Activated CD4-positive, alpha-beta T cell treated with anti-CD3 and anti-CD28 coated beads, Interleukin-2, amount 50 U/mL, for 4 hours (primary cell): Measurements from ENCODE around the gene RASL10B.
"Not testable (repeated sequence)": the region's sequence is repeated elsewhere in the genome, so short reads cannot be mapped to it uniquely, and the experiment has no call there.

Experiments used
- DNase-seq, 2 experiments: peaks; one replicate each; pipeline ENCODE4 v3.0.0-alpha.2; 2020

RASL10B gene

GRCh38 chr17:35731239-35731916 lies at the start of gene RASL10B:
TSS of gene RASL10B (plus strand) at chr17:35731639. CDS start at chr17:35735185, 3,546 bp downstream.
- peak; percentile 47 to 57 for DNase-seq

GRCh38 chr17:35683591-35683990 lies 47.8 kb upstream of the RASL10B start:
- no peak for DNase-seq

DNA sequence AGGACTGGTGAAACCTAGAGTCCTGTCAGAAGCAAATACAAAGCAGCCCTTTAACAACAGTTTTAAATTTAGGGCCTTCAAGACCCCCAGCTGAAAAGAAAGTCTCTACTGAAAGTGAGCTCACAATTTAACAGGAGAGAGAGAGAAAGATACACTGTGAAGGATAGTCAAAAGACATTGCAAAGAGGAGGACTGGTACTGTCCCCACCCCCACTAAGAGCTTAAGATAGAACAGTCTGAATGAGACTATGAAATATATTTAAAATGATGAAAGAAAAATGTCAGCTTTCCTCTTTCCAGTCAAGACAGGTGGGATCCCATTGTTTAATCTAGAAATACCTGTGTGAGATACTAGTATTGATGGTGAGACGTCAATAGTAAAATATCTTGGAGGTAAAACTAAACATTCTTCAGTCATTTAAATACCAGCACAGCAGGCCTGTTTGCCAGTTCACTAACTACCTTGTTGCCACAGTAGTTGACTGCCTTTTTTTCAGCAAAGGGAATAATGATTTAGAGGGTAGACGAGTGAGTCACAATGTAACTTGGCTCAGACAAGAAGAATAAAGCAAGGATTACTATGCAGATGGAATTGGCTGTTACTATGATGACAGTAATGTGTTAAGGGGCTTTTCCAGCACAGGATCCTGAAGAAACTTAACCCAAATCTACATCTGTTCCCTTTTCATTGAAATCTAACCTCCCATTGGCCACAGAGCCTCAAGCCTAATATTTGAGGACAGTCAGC lies 47.2 kb upstream of the RASL10B start:
- no peak for DNase-seq

DNA sequence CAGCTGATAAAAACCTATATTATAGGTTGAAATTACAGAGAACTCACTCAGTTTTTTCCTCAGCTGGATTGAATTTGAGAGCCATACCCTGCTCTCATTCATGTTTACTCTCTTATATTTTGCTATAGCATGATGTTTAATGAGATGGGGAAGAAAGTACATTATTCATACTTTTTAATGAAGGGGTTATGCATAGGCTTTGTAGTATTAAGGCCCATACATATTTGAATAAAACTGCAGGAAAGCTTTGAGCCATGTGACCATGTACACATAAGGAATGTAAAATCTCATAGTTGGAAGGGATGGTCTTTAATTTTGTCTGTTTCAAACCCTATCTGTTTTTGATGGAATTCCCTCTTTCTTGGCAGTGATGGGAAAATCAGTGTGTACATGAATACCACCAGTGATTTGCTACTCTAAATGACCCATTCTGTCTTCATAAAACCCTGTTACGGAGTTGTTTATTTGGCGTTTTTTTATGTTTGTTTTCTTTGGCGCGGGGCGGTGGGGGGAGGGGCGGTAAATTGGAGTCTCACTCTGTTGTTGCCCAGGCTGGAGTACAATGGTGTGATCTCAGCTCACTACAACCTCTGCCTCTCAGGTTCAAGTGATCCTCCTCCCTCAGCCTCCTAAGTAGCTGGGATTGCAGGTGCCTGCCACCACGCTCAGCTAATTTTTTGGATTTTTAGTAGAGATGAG lies 38.8 kb upstream of the RASL10B start:
- no peak for DNase-seq

DNA sequence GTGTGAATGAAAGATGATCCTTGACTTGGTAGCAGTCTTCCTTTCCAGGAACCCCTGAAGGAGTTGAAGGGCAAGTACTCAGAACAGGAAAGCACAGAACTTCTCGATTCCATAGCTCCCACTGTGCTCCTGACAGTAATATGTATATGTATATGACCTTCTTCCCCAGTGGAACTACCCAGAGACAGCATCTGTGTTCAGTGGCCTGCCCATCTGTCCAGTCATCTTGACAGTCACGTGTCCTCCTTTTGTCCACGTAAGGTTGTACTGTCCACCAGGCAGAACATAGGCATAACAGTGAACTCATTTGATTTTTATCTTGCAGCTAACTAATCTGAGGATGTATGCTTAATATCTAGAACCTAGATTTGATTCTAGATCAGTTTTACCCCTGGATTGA lies 37.8 kb upstream of the RASL10B start:
- no peak for DNase-seq

DNA sequence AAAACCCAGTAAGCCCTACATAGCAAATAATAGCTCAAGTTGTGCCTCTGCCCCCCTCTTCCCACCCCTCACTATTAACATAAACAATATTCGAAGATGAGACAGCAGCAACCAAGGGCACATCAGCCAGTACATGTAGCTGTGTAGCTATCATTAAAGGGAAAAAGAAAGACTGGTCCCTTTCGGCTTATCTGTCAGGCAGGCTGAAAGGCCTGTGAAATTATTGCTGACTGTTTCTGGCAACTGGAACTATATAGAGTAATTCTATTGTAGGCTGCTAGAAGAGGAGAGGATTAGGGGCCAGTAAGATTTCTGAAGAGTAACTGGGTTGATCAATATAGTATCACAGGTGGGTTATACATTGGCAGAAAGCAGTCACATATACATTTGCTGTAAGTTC lies 36.5 kb upstream of the RASL10B start:
- no peak for DNase-seq

DNA sequence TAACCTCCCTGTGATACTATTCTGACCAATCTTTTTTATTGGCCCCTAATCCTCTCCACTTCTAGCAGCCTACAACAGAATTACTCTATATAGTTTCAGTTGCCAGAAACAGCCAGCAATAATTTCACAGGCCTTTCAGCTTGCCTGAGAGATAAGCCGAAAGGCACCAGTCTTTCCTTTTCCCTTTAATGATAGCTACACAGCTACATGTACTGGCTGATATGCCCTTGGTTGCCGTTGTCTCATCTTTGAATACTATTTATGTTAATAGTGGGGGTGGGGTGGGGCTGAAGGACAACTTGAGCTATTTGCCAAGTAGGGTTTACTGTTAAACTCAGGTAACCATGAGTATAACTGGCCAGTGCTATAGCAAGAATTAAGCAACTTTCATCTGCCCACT lies 35.8 kb upstream of the RASL10B start:
- no peak for DNase-seq

GRCh38 chr17:35698800-35699199 lies 32.6 kb upstream of the RASL10B start:
- no peak for DNase-seq

GRCh38 chr17:35700150-35700549 lies 31.3 kb upstream of the RASL10B start:
- DNase-seq, result no peak

DNA sequence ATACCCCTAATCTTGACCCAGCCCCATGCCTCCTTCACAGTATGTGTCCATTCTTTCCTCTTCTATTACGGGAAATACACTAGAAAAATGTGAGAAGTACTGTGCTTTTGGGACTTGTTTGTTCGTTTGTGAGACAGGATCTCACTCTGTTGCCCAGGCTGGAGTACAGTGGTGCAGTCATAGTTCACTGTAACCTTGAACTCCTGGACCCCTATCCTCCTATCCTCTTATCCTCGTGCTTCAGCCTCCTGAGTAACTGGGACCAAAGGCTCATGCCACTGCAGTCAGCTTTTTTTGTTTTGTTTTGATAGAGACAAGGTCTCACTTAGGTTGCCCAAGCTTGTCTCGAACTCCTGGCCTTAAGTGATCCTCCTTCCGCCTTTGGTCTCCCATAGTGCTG lies 29.9 kb upstream of the RASL10B start:
- no peak for DNase-seq

DNA sequence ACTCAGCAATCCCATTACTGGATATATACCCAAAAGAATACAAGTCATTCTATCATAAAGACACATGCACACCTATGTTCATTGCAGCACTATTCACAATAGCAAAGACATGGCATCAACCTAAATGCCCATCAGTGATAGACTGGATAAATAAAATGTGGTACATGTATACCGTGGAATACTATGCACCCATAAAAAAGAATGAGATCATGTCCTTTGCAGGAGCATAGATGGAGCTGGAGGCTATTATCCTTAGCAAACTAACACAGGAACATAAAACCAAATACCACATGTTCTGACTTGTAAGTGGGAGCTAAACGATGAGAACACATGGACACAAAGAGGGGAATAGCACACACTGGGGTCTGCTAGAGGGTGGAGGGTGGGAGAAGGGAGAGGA lies 28.1 kb upstream of the RASL10B start:
- DNase-seq, result not testable (repeated sequence)

DNA sequence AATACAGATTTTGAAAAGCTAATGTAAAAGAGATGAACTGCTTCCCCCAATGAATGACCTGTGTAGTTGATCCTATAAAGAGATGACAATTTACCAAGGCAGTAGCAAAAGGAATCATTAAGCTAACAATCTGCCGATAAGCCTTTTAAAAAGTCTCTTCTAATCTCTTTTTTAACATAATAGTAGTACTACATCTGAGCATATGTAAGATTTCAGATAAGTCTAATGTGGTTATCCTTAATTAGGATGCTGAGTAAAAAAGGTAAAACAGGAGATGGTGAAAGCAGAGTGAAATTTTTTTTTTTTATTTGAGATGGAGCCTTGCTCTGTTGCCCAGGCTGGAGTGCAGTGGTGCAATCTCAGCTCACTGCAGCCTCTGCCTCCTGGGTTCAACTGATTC lies 26.2 kb upstream of the RASL10B start:
- DNase-seq, result no peak

DNA sequence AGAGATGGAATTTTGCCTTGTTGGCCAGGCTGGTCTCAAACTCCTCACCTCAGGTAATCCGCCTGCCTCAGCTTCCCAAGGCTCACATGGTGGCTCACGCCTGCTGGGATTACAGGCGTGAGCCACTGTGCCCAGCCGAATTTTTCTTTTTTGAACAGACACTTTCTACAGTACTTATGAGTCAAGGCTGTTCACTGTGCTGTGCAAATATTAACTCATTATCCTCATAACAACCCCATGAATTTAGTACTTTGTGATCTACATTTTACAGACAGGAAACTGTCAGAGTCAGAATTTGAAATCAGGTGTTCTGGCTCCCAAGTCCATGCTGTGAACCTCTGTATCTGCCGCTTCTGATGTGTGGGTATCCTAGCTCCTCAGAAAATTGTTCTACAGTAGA lies 25.7 kb upstream of the RASL10B start:
- no peak for DNase-seq

DNA sequence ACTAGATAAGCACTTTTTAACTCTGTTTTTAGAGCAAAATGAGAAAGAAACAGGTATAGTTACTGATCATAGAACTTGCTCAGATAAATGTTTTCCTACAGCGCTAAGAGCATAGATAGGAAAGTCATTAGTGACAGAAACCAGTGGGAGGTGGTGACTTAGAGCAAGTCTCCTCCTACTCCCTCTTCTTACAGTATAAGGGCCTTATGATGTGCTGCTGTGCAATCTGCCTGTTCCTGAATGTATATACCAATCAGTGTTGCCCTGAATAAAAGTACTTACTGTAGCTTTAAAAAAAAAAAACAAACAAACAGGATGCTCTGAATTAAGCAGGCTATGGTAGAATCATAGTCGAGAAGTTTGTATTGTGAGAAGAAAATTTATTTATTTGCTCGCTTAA lies 23.3 kb upstream of the RASL10B start:
- DNase-seq, result no peak

DNA sequence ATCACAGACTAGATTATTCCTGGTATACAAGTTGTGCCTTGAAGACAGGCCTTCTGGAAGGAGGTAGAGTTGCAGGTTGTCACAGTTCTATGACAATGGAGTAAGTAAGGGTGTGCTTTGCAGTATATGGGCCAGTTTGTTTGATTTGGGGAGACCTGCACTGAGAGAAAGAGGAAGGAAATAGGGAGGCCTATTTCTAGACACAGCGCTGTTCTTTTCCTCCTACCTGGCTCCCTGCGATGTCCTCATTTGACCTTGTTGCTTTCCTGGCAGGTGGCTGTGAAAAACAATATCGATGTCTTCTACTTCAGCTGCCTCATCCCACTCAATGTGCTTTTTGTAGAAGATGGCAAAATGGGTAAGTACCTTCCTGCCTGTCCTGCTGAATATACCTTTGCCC lies 22.5 kb upstream of the RASL10B start:
- DNase-seq, result no peak

- no peak for DNase-seq
These were observed 21.6 kb upstream of the RASL10B start for GRCh38 chr17:35709874-35710273.

DNA sequence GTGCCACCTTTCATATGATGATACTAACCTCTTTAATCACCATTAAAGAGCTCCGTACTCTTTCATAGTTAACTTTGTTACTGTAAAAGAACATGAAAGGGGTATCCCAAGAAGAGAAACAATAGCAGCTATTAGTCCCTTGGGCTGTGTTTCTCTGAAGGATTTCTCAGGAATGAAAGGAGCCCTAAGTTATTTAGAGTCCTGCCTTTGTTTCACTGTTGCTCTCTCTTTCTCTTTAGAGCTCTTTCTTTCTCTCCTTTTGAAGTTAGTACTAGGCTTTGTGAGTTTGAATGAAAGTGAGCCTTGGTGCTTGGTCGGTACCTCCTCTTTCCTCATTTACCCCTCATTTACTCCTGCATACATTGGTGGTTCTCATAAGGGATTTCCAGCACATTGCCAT lies 20.5 kb upstream of the RASL10B start:
- DNase-seq, result no peak

DNA sequence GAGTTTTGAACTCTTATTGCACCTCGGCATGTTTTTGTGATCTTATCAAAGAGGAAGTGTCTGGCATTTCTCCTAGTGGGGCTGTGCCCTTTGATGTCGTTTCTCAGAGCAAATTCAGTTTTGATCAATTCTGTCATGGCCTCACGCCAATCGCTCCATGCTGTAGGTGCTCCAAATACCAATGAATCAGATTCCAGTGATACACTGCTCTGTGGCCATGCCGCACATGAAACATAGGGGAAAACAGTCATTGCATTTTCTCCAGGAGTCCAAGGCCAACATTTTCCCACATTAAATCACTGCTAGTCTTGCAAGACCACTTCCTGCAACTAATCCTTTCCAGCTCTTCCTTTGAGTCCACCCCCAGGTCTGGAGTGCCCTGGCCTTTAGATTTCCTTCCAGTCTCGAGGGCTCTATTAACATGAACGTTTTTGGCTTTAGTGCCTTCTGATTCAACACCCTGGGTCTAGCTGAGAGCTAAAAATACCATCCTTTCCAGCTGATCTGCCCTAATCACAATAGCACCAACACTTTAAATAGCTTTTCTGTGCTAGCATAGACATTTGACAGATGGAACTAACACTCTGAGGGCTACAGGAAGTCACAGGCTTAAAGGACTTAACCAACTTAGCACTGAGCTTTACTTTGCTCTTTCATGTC lies 18.2 kb upstream of the RASL10B start:
- no peak for DNase-seq

- DNase-seq, result no peak
These were observed 16.5 kb upstream of the RASL10B start for GRCh38 chr17:35714988-35715387.

DNA sequence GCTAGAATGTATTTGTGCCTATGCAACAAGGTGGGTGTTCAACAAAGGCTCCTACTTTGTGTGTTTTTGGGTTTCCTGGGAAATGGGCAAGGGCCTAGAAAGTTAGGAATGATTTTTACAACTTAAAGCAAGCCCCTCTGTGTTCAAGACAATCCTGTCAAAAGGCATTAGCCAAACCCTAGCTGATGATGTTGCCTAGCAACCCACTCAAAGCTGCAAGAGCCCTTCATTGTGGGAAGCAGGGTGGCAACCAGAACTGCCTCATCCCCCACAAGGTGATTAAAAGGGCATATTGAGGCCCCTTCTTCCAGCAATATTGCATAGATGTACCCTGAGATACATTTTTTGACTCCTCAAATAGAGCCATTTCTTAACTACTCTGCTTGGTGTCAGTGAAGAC lies 16.0 kb upstream of the RASL10B start:
- no peak for DNase-seq

DNA sequence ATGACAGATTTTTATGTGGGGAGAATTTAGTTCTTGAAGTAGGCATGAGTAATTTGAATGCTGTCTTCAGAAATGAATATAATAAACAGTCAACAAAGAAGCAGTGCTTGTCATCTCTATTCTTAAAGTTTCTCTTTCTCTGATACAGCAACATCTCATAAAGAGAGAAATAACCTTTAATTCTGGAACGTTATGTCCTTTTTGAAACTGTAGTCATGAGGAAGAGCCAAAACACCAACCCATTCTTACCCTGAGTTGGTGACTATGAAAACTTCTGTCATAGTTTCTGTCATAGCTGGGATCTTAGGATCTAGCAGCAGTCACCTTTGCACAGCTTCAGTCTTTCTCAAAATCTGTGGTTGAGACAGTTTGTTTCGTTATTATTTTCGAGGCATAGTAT lies 15.3 kb upstream of the RASL10B start:
- no peak for DNase-seq

- no peak for DNase-seq
These were observed 14.5 kb upstream of the RASL10B start for GRCh38 chr17:35716897-35717465.

DNA sequence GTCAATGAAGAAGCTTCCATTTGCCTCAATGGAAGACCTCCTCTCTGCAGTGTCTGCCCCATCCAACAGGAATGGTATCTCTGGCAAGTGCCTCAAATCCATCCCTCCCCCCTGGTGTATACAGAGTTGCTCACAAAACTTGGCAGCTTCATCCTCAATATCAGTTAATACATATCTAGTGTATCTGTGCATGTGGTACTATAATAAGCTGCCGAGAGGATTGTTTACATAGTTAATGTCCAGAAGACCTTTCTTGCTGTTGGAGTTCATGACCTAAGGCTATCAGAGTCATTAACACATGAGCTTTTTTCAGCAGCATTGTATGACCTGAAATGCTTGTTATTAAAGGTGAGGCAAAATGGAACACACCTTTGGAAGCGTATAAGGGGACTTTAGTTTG lies 14.0 kb upstream of the RASL10B start:
- no peak for DNase-seq
